WTC11 (cell line): Measurements from ENCODE around the gene BHLHE23. TPM values are rescaled to one million over a fixed set of nuclear protein-coding genes. Genes with fewer than 3 reads are reported as not detected.

Experiments
- ATAC-seq: fragments of 200-7000 bp; cut with Tn5 transposase; 2 replicates; pipeline ENCODE4 v1.10.0; 2021; ENCODE audit warnings: mild to moderate bottlenecking, moderate library complexity
- CTCF ChIA-PET: fragments of 300-600 bp; sonication (Branson Sonifier 250); formaldehyde crosslinking; loops from one replicate; lab custom pipeline; 2021; ENCODE audit warnings: antibody characterized with exemption; lab: Charles Lee
- POLR2A ChIA-PET: fragments of 350-600 bp; sonication (Branson Sonifier 250); formaldehyde crosslinking; loops from one replicate; lab custom pipeline; 2021; ENCODE audit warnings: antibody characterized with exemption; lab: Charles Lee
- DNase-seq: peaks from one replicate; pipeline ENCODE4 v3.0.0; 2021; ENCODE audit warnings: low spot score
- H3K27ac Mint-ChIP-seq: 2 replicates; pipeline ENCODE4 v1.8.0; 2021; ENCODE audit warnings: mixed read lengths
- H3K27me3 Mint-ChIP-seq: 2 replicates; pipeline ENCODE4 v1.8.0; 2021; ENCODE audit warnings: low read depth, mild to moderate bottlenecking, moderate library complexity, mixed read lengths
- H3K36me3 Mint-ChIP-seq: 2 replicates; pipeline ENCODE4 v1.8.0; 2021; ENCODE audit warnings: mixed read lengths
- H3K4me1 Mint-ChIP-seq: 2 replicates; pipeline ENCODE4 v1.8.0; 2022; ENCODE audit warnings: mixed read lengths
- H3K4me3 Mint-ChIP-seq: 2 replicates; pipeline ENCODE4 v1.8.0; 2021; ENCODE audit warnings: mild to moderate bottlenecking, moderate library complexity, mixed read lengths
- H3K9me3 Mint-ChIP-seq: 2 replicates; pipeline ENCODE4 v1.8.0; 2021; ENCODE audit warnings: mixed read lengths
- ATF1 ChIP-seq: sonication (generic); formaldehyde crosslinking; IDR thresholded peaks from 2 replicates; pipeline ENCODE4 v1.8.1; 2023; ENCODE audit warnings: mild to moderate bottlenecking, moderate library complexity, missing genetic modification reagents
- FOXJ3 ChIP-seq: sonication (generic); formaldehyde crosslinking; IDR thresholded peaks from 2 replicates; pipeline ENCODE4 v1.9.0; 2021; ENCODE audit warnings: missing genetic modification reagents, mild to moderate bottlenecking, borderline replicate concordance
- FOXK1 ChIP-seq: sonication (generic); formaldehyde crosslinking; IDR thresholded peaks from 2 replicates; pipeline ENCODE4 v1.8.0; 2022; ENCODE audit warnings: mild to moderate bottlenecking, moderate library complexity, missing genetic modification reagents
- IRF1 ChIP-seq: sonication (generic); formaldehyde crosslinking; IDR thresholded peaks from 2 replicates; pipeline ENCODE4 v1.8.0; 2023; ENCODE audit warnings: missing genetic modification reagents
- NFATC4 ChIP-seq: fragments of 250-450 bp; sonication (Bioruptor Pico); IDR thresholded peaks from 2 replicates; pipeline ENCODE4 v1.9.0; 2021; ENCODE audit warnings: mild to moderate bottlenecking
- NR1H2 ChIP-seq: sonication (generic); formaldehyde crosslinking; IDR thresholded peaks from 2 replicates; pipeline ENCODE4 v1.9.0; 2021; ENCODE audit warnings: mild to moderate bottlenecking, moderate library complexity, missing genetic modification reagents
- PRDM15 ChIP-seq: sonication (generic); formaldehyde crosslinking; IDR thresholded peaks from 2 replicates; pipeline ENCODE4 v1.8.0; 2022; ENCODE audit warnings: missing genetic modification reagents
- SMAD4 ChIP-seq: sonication (generic); formaldehyde crosslinking; IDR thresholded peaks from 2 replicates; pipeline ENCODE4 v1.8.0; 2022; ENCODE audit warnings: mild to moderate bottlenecking, missing genetic modification reagents
- total RNA-seq: library from RNA; stranded (reverse); gene quantifications from 3 replicates; pipeline ENCODE4 v1.2.3, GENCODE V29; 2021
- TF ChIP-seq, protein P1 (sequence below): sonication (generic); formaldehyde crosslinking; IDR thresholded peaks from 2 replicates; pipeline ENCODE4 v1.8.1; 2022; ENCODE audit warnings: low read depth, missing genetic modification reagents, borderline replicate concordance
- TF ChIP-seq, protein P2 (sequence below): fragments of 250-450 bp; sonication (Bioruptor Pico); IDR thresholded peaks from 2 replicates; pipeline ENCODE4 v1.9.0; 2021; ENCODE audit warnings: mild to moderate bottlenecking, borderline replicate concordance
- TF ChIP-seq, protein P3 (sequence below): sonication (generic); formaldehyde crosslinking; IDR thresholded peaks from 2 replicates; pipeline ENCODE4 v1.8.0; 2022; ENCODE audit warnings: mild to moderate bottlenecking, missing genetic modification reagents

BHLHE23 gene
- total RNA-seq, 1 experiment from 2014 or later: 1.3 TPM

GRCh38 chr20:63005862-63006539 is 763 bp downstream of the BHLHE23 start (continued):
- TF ChIP-seq SMAD4 (CRISPR knock-in tag): no peak
- TF ChIP-seq FOXJ3: no peak
- TF ChIP-seq, protein P1, sequence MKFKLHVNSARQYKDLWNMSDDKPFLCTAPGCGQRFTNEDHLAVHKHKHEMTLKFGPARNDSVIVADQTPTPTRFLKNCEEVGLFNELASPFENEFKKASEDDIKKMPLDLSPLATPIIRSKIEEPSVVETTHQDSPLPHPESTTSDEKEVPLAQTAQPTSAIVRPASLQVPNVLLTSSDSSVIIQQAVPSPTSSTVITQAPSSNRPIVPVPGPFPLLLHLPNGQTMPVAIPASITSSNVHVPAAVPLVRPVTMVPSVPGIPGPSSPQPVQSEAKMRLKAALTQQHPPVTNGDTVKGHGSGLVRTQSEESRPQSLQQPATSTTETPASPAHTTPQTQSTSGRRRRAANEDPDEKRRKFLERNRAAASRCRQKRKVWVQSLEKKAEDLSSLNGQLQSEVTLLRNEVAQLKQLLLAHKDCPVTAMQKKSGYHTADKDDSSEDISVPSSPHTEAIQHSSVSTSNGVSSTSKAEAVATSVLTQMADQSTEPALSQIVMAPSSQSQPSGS (CRISPR knock-in tag): no peak
- TF ChIP-seq, protein P2, sequence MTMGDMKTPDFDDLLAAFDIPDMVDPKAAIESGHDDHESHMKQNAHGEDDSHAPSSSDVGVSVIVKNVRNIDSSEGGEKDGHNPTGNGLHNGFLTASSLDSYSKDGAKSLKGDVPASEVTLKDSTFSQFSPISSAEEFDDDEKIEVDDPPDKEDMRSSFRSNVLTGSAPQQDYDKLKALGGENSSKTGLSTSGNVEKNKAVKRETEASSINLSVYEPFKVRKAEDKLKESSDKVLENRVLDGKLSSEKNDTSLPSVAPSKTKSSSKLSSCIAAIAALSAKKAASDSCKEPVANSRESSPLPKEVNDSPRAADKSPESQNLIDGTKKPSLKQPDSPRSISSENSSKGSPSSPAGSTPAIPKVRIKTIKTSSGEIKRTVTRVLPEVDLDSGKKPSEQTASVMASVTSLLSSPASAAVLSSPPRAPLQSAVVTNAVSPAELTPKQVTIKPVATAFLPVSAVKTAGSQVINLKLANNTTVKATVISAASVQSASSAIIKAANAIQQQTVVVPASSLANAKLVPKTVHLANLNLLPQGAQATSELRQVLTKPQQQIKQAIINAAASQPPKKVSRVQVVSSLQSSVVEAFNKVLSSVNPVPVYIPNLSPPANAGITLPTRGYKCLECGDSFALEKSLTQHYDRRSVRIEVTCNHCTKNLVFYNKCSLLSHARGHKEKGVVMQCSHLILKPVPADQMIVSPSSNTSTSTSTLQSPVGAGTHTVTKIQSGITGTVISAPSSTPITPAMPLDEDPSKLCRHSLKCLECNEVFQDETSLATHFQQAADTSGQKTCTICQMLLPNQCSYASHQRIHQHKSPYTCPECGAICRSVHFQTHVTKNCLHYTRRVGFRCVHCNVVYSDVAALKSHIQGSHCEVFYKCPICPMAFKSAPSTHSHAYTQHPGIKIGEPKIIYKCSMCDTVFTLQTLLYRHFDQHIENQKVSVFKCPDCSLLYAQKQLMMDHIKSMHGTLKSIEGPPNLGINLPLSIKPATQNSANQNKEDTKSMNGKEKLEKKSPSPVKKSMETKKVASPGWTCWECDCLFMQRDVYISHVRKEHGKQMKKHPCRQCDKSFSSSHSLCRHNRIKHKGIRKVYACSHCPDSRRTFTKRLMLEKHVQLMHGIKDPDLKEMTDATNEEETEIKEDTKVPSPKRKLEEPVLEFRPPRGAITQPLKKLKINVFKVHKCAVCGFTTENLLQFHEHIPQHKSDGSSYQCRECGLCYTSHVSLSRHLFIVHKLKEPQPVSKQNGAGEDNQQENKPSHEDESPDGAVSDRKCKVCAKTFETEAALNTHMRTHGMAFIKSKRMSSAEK (CRISPR knock-in tag): no peak
- TF ChIP-seq FOXK1 (CRISPR knock-in tag): 0 out of 2 replicates have a peak, but pooled peaks have one; percentile 54
- no peak for TF ChIP-seq NFATC4 (CRISPR knock-in tag)
- TF ChIP-seq IRF1 (CRISPR knock-in tag): 0 out of 2 replicates have a peak, but pooled peaks have one; percentile 16
- TF ChIP-seq, protein P3, sequence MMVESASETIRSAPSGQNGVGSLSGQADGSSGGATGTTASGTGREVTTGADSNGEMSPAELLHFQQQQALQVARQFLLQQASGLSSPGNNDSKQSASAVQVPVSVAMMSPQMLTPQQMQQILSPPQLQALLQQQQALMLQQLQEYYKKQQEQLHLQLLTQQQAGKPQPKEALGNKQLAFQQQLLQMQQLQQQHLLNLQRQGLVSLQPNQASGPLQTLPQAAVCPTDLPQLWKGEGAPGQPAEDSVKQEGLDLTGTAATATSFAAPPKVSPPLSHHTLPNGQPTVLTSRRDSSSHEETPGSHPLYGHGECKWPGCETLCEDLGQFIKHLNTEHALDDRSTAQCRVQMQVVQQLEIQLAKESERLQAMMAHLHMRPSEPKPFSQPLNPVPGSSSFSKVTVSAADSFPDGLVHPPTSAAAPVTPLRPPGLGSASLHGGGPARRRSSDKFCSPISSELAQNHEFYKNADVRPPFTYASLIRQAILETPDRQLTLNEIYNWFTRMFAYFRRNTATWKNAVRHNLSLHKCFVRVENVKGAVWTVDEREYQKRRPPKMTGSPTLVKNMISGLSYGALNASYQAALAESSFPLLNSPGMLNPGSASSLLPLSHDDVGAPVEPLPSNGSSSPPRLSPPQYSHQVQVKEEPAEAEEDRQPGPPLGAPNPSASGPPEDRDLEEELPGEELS (CRISPR knock-in tag): peak; percentile 53; the same call in 1 of the 2 replicates
- TF ChIP-seq NR1H2 (CRISPR knock-in tag): no peak

- H3K27ac Mint-ChIP-seq: no peak overlapping the region
- DNase-seq: no peak
- no peaks in the 10 kb centered on the region for H3K36me3 Mint-ChIP-seq
- POLR2A ChIA-PET: interaction anchor here (1.4 kb wide), 1 partner anchor 9 kb away, joined by 3 read pairs; no protein-coding TSS in a partner anchor
- TF ChIP-seq ATF1 (CRISPR knock-in tag): no peak
- TF ChIP-seq PRDM15 (CRISPR knock-in tag): peak; percentile 88
- H3K27me3 Mint-ChIP-seq: peaks cover 93% of the 10 kb centered on the region
- no peaks in the 10 kb centered on the region for H3K9me3 Mint-ChIP-seq
- no peak for ATAC-seq
- CTCF ChIA-PET: interaction anchor here (0.6 to 2.6 kb wide), 7 partner anchors 14 to 167 kb away, joined by 3 to 10 read pairs (median 5); no protein-coding TSS in a partner anchor
- peaks cover 39% of the 10 kb centered on the region for H3K4me1 Mint-ChIP-seq
- peak overlapping the region; percentile 55 for H3K4me3 Mint-ChIP-seq
These were observed 1.4 kb downstream of the BHLHE23 start for GRCh38 chr20:63005365-63005861.
